Measurements from ENCODE around the gene ZNFX1.
A peak's percentile ranks its signal among the peaks of the same experiment; 100 is the strongest.

ZNFX1 gene

GRCh38 chr20:49278818-49279676 lies 1.2 kb upstream of the ZNFX1 start:
- DNase-seq = peak; percentile 29

- DNase-seq = no peak
Measured at GRCh38 chr20:49277786-49278035, 146 bp downstream of the ZNFX1 start.

DNA sequence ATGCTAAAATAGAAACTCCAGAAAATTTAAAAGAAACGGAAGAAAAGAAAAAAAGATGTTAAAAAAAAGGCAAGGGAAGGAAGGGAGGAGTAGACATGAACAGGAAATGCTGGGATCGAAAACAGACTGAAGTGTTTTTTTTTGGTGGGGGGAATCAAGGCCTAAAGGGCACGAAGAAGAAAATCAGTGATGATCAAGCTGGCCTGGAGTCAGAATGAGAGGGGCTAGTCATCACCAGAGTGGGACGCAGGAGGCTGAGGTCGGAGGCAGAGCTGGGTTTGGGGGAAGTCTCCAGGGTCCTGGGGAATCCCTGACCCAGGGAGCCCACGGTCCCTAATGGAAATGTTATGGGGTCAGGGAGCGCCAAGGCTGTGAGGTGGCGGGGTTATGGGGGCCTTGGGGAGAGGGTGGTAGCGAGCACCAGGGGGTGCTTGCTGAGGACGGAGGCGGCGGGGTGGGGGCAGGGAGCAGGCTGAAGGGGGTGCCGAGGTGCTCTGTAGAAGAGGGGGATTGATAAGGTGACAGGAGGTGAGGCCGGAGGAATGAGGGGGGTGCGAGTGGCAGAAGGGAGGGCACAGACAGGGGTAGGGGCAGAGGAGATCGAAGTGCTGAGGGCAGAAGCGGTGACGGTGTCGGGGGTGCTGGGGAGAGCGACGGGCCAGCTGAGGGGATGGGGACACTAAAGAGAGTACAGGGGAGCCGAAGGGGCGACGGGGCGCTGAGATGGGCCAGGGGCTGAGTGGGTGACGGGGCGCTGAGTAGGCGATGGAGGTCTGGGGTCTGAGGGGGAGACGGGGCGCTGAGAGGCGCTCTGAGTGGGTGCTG lies 684 bp downstream of the ZNFX1 start:
- no peak for DNase-seq

- peak; percentile 64 for DNase-seq
Measured at GRCh38 chr20:49276161-49276960, 1.5 kb downstream of the ZNFX1 start.

DNA sequence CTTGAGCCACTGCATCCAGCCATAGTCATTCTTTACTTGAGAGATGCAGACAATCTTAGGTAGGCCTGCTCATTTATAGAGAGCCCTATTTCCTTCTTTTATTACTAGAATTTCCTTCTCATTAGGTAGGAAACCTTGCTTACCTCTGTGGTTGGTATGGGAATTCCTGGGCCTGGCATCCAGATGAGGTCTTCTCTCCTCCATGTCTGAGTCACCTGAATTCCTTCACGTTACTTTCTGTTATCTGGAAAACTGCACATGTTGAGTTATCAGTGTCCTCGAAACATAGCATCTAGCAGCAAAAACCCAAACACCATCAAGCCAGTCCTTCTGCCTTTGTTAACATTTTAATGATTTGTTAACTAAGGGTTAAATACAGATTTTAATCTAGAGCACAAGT lies 2.2 kb downstream of the ZNFX1 start:
- no peak for DNase-seq

- no peak for DNase-seq
Measured at GRCh38 chr20:49275216-49275615, 2.6 kb downstream of the ZNFX1 start.

GRCh38 chr20:49273696-49274277 lies 4.1 kb downstream of the ZNFX1 start:
- no peak for DNase-seq

DNA sequence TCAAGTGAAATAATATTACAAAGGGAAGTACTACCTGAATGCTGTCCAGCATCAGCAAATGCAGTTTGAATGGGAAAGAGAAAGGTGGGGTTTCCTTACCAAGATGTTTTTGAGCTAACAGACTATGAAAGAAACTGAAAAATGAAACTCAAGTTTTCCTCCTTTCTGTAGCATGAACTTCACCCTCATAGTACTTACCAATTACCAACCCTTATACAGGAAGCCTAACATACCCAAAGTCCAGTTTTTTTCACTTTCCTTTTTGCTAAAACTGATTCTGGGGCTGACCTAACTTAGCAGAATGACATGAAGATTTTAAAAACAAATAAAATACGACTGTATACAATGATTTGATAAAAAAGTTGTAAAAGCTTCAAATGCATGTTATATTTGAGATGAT lies 5.2 kb downstream of the ZNFX1 start:
- DNase-seq = no peak

DNA sequence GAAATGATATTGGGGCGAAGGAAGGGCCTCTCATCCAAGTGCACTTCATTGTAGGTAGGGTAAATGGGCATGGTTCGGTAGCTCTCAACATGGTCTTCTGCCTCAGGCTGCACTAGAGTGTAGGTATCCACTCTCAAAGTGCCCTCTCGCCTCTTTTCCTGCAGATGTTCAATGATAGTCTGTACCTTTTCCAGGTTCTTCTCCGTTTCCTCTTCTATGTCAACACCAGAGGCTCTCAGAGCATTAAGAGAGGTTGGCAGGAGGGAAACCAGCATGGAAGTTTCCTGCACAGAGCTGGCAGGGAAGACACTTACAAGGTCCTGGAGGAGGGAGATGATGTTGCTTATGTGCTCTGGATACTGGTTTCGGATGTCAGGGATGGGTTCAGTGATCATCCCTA lies 7.1 kb downstream of the ZNFX1 start:
- DNase-seq = no peak

- peak; percentile 36 for DNase-seq
Measured at GRCh38 chr20:49270177-49270576, 7.7 kb downstream of the ZNFX1 start.

- DNase-seq = peak; percentile 73
Measured at GRCh38 chr20:49268600-49269365, 9.1 kb downstream of the ZNFX1 start.

- DNase-seq = no peak
Measured at GRCh38 chr20:49267327-49267726, 10.5 kb downstream of the ZNFX1 start.

DNA sequence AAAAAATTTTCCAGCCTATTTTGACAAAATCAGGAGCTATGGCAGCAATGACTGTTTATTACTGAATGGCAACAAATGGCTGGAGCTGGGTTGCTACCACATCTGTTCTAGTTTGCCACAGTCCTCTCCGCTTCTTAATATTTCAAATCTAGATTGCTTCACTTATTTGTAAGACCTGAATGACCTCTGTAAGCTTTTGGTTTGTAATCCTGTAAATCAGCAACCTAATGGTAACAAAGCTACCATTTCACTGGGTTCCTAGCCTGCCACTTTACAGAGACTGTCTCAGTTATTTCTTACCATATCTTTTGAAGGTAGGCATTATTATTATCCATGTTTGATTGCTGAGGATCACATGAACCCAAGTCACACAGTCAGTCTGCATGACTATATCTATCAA lies 15.4 kb downstream of the ZNFX1 start:
- no peak for DNase-seq

GRCh38 chr20:49261173-49261572 lies 16.7 kb downstream of the ZNFX1 start:
- DNase-seq = no peak

GRCh38 chr20:49260218-49260617 lies 17.6 kb downstream of the ZNFX1 start:
- no peak for DNase-seq

DNA sequence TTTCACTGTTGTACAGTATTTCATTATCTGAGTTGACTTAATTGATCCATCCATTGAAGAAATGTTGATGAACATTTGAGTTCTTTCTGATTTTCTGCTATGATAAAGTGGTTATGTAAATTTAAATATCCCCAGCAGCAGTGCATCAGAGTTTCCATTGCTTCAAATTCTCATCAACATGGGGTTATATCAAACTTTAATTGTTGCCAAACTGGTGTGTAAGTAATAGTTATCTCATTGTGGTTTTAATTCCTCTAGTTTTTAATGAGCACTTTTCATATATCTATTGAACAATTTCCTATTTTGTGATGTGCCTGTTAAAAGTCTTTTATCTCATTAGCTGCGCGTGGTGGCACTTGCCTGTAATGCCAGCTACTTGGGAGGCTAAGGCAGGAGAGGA lies 18.1 kb downstream of the ZNFX1 start:
- no peak for DNase-seq

- no peak for DNase-seq
Measured at GRCh38 chr20:49259284-49259683, 18.6 kb downstream of the ZNFX1 start.

- DNase-seq = no peak
Measured at GRCh38 chr20:49256261-49256660, 21.6 kb downstream of the ZNFX1 start.

DNA sequence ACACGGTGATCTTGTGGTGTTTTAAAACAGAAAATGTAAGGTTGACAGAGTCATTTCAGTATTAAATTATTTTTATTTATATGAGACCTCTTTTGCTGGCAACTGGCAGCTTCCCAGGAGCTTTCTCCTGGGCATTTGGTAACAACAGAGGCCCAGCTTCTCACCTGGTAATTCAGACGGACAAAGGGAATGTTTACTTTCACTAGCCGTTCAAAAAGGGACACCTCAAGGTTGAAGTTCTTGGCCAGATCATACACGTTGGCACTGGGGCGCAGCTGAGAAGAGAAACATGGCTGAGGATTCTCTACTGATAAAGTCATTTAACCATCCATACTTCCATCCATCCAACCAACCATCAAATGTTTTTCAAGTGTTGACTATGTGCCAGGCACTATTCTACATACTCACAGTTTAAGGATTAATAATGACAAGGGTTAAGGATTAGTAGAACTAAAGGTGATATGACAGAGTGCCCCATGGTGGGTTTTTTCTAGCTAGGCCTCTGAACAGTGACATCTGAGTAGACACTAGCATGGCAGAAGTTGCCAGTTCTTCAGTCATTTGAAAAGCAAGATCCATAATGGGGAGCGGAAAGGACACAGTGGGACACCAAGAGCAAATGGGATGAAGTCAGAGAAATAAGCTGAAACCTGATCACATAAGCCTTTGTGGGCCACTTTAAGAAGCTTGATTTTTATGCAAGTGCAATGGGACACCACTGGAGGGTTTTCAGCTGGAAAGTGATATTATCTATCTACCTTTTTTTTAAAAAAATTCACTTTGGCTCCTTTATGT lies 25.1 kb downstream of the ZNFX1 start:
- DNase-seq = no peak

DNA sequence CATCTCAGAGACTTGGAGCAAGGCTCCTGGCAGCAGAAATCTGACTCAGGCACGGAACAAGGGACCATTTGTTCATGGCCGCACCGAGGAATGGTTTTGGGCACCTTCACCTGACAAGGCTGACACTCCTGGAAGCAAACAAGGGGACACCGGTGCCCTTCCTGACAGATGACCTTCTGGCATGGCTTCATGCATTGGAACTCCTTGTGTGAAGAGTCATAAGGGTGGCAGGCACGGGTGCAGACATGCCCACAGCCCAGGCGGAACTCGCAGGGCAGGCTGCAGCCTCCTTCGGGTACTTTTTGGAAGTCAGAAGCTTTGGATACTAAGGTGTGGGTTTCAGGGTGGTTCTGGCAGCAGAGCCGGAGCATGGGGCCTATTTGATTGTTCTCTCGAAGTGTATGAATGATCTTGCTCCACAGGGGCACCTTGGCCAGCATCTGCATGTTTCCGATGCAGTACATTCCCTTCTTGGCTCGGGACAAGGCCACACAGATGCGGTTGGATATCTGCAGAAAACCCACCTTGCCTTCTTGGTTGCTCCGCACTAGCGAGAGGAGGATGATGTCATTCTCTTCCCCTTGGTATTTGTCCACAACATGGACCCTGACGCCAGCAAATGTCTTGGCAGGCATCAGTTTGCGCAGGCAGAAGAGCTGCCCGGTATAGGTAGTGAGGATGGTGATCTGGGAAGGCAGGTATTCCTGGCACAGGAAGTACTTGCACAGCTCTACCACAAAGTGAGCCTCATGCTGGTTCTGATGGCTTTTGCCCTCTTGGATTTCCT lies 28.8 kb downstream of the ZNFX1 start:
- DNase-seq = no peak
